HG03045 (cell line): ENCODE results near the gene SPATA9.

Experiments used
- ATAC-seq: cut with Tn5 transposase; IDR thresholded peaks from one replicate; pipeline ENCODE4 v1.9.1; 2021; ENCODE audit warnings: mild to moderate bottlenecking, moderate library complexity; ENCODE audit not compliant: unreplicated experiment

The SPATA9 gene

DNA sequence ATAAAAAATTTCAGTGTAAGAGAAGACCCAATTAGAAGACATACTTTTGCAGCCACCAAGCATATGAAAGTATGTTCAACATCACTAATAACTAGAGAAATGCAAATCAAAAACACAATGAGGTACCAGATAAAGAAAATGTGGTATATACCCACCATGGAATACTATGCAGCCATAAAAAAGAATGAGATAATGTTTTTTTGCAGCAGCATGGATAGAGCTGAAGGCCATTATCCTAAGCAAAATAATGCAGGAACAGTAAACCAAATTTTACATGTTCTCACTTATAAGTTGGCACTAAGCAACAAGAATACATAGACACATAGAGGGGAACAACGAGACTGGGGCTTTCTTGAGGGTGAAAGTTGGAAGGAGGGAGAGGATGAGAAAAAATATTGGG is 6.9 kb upstream of the SPATA9 start:
- ATAC-seq, result no peak

- no peak for ATAC-seq
These were observed 3.9 kb upstream of the SPATA9 start for GRCh38 chr5:95686651-95687050.

DNA sequence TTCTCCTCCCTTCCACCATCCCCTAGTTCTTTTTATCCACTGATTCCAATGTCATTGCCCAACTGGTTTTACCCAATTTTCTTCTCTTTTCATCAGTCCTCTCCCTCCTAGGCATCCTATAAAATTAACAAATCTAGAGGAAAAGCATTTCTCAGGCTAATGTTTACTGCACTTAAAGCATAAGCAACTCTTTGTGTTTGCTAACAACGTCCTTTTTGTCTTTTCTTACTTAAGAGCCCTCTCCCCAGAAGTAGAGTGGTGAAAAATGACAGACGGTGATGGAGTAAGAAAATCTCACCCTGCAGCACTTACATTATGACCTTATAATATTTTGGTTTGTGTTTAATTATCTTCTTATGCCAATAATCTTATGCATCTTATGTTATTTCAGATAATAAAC is 1.6 kb upstream of the SPATA9 start:
- no peak for ATAC-seq

DNA sequence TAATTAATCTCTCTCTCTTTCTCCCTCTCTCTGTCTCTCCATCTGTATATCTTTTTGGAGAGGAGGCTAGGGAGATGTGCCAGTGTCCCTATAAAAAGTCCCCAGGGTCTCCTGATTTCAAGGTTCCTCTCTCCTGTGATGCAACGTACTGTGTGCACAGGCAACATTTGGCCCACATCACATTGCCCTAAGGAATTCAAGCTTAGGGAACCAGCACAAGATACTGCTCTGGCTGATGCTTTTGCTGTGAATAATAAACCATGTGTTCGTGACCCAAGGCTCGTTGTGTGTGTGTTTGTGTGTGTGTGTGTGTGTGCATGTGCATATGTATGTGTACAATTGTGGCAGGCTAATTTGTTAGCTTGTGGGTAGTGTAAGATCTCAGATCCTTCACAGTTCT is 9.7 kb downstream of the SPATA9 start:
- ATAC-seq, result no peak

GRCh38 chr5:95672641-95673040 is 10.2 kb downstream of the SPATA9 start:
- ATAC-seq, result no peak

GRCh38 chr5:95671826-95672225 is 11.0 kb downstream of the SPATA9 start:
- no peak for ATAC-seq

GRCh38 chr5:95670568-95670967 is 12.2 kb downstream of the SPATA9 start:
- ATAC-seq, result no peak

GRCh38 chr5:95669985-95670384 is 12.8 kb downstream of the SPATA9 start:
- no peak for ATAC-seq

DNA sequence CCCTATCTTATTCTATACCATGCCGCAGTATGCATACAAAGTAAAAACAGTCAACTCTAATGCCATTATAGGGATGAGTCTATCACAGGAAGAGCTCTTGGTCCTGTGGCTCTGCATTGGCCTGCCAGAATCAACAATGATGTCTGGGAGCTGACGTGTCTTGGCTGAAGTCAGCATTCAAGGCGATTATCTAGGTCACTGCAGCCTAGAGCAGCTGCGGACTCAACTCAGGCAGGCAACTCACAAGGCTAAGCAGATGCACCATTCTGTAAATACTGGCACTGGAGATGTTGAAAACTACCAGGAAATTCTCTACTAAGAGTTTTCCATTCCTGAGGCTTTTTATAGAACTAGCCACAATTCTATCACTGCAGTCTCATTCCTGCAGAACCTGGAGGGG is 13.3 kb downstream of the SPATA9 start:
- no peak for ATAC-seq

- no peak for ATAC-seq
These were observed 14.1 kb downstream of the SPATA9 start for GRCh38 chr5:95668728-95669127.

- no peak for ATAC-seq
These were observed 14.6 kb downstream of the SPATA9 start for GRCh38 chr5:95668216-95668615.

GRCh38 chr5:95667678-95668077 is 15.1 kb downstream of the SPATA9 start:
- ATAC-seq, result no peak

DNA sequence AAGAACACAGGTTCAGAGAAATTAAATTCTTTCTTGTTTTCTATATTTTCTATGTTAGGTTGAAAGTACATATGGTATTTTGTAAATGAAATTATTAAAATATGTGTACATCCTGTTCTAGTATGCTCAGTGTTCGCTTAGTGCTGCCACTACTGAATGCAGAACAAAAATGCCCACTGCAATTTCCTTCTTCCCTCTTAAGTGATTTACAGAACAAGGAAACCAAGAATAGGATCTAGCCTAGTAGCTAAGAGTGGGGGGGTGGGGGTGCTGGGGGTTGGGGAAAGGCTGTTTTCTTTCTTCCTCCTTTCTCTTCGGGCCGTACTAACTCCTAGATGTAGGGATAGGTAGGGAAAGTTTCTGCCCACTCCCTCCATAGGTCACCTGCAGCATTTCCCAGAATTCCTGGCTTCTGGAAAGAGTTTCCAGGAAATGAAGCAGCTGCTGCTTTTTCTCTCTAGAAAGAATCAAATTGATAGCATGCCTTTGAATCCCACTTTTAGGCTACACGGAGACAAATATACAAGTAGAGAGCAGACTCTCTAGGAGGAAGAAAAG is 15.7 kb downstream of the SPATA9 start:
- no peak for ATAC-seq

- no peak for ATAC-seq
These were observed 18.5 kb downstream of the SPATA9 start for GRCh38 chr5:95664204-95664786.

DNA sequence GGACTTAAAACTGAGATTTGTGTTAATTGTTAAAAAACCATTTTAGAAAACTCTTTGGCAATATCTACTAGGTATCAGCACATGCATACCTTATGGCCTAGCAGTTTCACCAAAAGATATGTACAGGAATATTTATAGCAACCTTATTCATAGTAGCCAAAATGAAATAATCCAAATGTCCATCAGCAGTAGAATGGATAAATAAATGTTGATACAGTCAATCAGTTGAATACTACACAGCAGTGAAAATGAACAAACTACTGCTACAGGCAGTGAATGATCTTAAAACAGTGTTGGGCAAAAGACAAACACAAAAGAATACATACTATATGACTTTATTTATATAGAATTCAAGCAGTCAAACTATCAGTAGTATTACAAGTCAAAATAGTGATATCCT is 19.8 kb downstream of the SPATA9 start:
- ATAC-seq, result no peak

DNA sequence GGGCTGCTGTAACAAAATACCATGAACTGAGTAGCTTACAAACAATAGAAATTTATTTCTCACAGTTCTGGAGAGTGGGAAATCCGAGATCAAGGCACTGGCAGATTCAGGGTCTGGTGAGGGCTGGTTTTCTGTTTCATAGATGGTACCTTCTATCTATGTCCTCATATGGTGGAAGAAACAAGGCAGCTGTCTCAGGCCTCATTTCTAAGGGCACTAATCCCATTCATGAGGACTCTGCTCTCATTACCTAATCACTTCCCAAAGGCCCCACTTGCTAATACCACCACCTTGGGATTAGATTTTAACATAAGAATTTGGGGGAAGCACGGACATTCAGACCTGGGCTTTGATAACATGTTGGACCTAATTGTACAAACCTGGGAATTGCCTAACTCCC is 22.7 kb downstream of the SPATA9 start:
- no peak for ATAC-seq

GRCh38 chr5:95655575-95655974 is 27.2 kb downstream of the SPATA9 start:
- ATAC-seq, result no peak

- no peak for ATAC-seq
These were observed 28.6 kb downstream of the SPATA9 start for GRCh38 chr5:95654196-95654595.

GRCh38 chr5:95652849-95653248 is 29.9 kb downstream of the SPATA9 start:
- ATAC-seq, result no peak

- no peak for ATAC-seq
These were observed 32.8 kb downstream of the SPATA9 start for GRCh38 chr5:95649842-95650620.

DNA sequence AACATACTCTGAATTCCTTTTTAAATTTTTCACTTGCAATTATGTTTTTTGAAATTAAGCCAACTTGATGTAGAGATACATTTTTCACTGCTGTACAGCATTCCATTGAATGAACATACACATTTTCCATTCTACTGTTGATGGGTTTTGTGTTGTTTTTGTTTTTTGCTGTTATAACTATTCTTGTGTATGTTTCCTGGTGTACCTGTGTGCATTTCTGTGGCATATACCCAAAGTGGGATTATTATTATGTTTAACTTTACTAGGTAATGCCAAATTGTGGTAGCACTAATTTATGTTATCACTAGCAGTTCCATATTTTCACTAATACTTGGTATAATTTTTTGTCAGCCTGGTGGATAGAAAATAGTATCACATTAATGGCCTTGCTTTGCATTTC is 33.5 kb downstream of the SPATA9 start:
- ATAC-seq, result no peak
